IMR-90 (cell line): Measurements from ENCODE around the gene REPS2. TPM values are rescaled to one million over a fixed set of nuclear protein-coding genes. Genes with fewer than 3 reads are reported as not detected.

Experiments
- ATAC-seq: fragments of 200-7000 bp; cut with Tn5 transposase; 2 replicates; pipeline ENCODE4 v1.9.1; 2020; ENCODE audit warnings: low read depth, mild to moderate bottlenecking, moderate library complexity
- BruUV-seq: library from RNA; stranded (reverse); fragments of 400-500 nt; replicated peaks from 2 replicates; lab custom pipeline; 2021; lab: Mats Ljungman, UMichigan
- CTCF ChIA-PET: fragments of 300-600 bp; formaldehyde crosslinking; extraction: SDS; loops from one replicate; lab custom pipeline; 2021; ENCODE audit warnings: antibody characterized with exemption; lab: Yijun Ruan, JAX
- POLR2A ChIA-PET: fragments of 300-600 bp; sonication (Branson Sonifier 250); formaldehyde crosslinking; loops from one replicate; lab custom pipeline; 2022; ENCODE audit warnings: antibody characterized with exemption; ENCODE audit not compliant: unreplicated experiment; lab: Charles Lee
- DNase-seq: peaks from one replicate; pipeline ENCODE4 v3.0.0; 2013
- H2AFZ ChIP-seq: replicated peaks from 2 replicates; pipeline ENCODE3; 2013; ENCODE audit warnings: low read length, mild to moderate bottlenecking; ENCODE audit not compliant: poor library complexity
- H2AK5ac ChIP-seq: 2 replicates; pipeline ENCODE4 v1.6.1; 2013; ENCODE audit warnings: low read depth, low read length, inconsistent platforms
- H2AK9ac ChIP-seq: replicated peaks from 2 replicates; pipeline ENCODE3; 2013; ENCODE audit warnings: mild to moderate bottlenecking, low read depth, low read length, moderate library complexity; ENCODE audit not compliant: poor library complexity
- H2BK120ac ChIP-seq: 2 replicates; pipeline ENCODE4 v1.6.1; 2013; ENCODE audit warnings: low read depth, low read length, inconsistent platforms
- H2BK15ac ChIP-seq: 3 replicates; pipeline ENCODE4 v1.6.1; 2013; ENCODE audit warnings: low read depth, low read length, inconsistent platforms
- H2BK20ac ChIP-seq: 2 replicates; pipeline ENCODE4 v1.6.1; 2013; ENCODE audit warnings: low read depth, mild to moderate bottlenecking, inconsistent platforms, low read length, moderate library complexity
- H2BK5ac ChIP-seq: 2 replicates; pipeline ENCODE4 v1.6.1; 2013; ENCODE audit warnings: mild to moderate bottlenecking, low read depth, low read length, inconsistent platforms; ENCODE audit not compliant: poor library complexity, severe bottlenecking
- H3K14ac ChIP-seq: replicated peaks from 2 replicates; pipeline ENCODE4 v1.6.1; 2013; ENCODE audit warnings: low read depth, low read length, inconsistent platforms
- H3K18ac ChIP-seq: 2 replicates; pipeline ENCODE4 v1.6.1; 2013; ENCODE audit warnings: low read depth, low read length, control low read depth
- H3K23ac ChIP-seq: 2 replicates; pipeline ENCODE4 v1.6.1; 2013; ENCODE audit warnings: low read depth, low read length, inconsistent platforms
- H3K27ac ChIP-seq: 2 replicates; pipeline ENCODE4 v1.5.1; 2013; ENCODE audit warnings: mild to moderate bottlenecking, control low read depth, low read length; ENCODE audit not compliant: insufficient read depth
- H3K27me3 ChIP-seq: 2 replicates; pipeline ENCODE4 v1.6.1; 2013; ENCODE audit warnings: low read length; ENCODE audit not compliant: control insufficient read depth, insufficient read depth
- H3K36me3 ChIP-seq: 2 replicates; pipeline ENCODE4 v1.6.1; 2013; ENCODE audit warnings: low read length, mixed read lengths; ENCODE audit not compliant: control insufficient read depth, insufficient read depth
- H3K4ac ChIP-seq: 2 replicates; pipeline ENCODE4 v1.6.1; 2013; ENCODE audit warnings: low read depth, low read length, inconsistent platforms
- H3K4me1 ChIP-seq: 2 replicates; pipeline ENCODE4 v1.6.1; 2013; ENCODE audit warnings: low read length, mixed read lengths; ENCODE audit not compliant: control insufficient read depth, insufficient read depth
- H3K4me2 ChIP-seq: 2 replicates; pipeline ENCODE4 v1.6.1; 2013; ENCODE audit warnings: low read depth, mild to moderate bottlenecking, control low read depth, low read length, moderate library complexity
- H3K4me3 ChIP-seq: 2 replicates; pipeline ENCODE4 v1.5.1; 2013; ENCODE audit warnings: low read depth, mild to moderate bottlenecking, control low read depth, low read length, moderate library complexity; ENCODE audit not compliant: insufficient read depth
- H3K56ac ChIP-seq: 2 replicates; pipeline ENCODE4 v1.6.1; 2013; ENCODE audit warnings: low read length, inconsistent platforms; ENCODE audit not compliant: insufficient read depth; ENCODE audit errors: extremely low read depth
- H3K79me1 ChIP-seq, 2 experiments: 2 replicates each; pipeline ENCODE4 v1.6.1; 2013; ENCODE audit warnings: low read length in 2 of 2, inconsistent platforms in 1 of 2, low read depth in 1 of 2
- H3K9ac ChIP-seq: 2 replicates; pipeline ENCODE4 v1.6.1; 2013; ENCODE audit warnings: low read depth, low read length, control low read depth
- H3K9me1 ChIP-seq: 2 replicates; pipeline ENCODE4 v1.6.1; 2013; ENCODE audit warnings: low read length, inconsistent platforms; ENCODE audit not compliant: insufficient read depth
- H3K9me3 ChIP-seq: 2 replicates; pipeline ENCODE4 v1.6.1; 2013; ENCODE audit warnings: low read length; ENCODE audit not compliant: control insufficient read depth, insufficient read depth
- H4K20me1 ChIP-seq: 2 replicates; pipeline ENCODE4 v1.6.1; 2013; ENCODE audit warnings: low read length, inconsistent platforms; ENCODE audit not compliant: insufficient read depth
- H4K5ac ChIP-seq: 2 replicates; pipeline ENCODE4 v1.6.1; 2013; ENCODE audit warnings: mild to moderate bottlenecking, low read depth, low read length, control low read depth
- H4K8ac ChIP-seq, 2 experiments: 2 replicates each; pipeline ENCODE4 v1.6.1; 2013; ENCODE audit warnings: low read depth in 2 of 2, low read length in 2 of 2, control low read depth in 1 of 2, inconsistent platforms in 1 of 2
- H4K91ac ChIP-seq: 2 replicates; pipeline ENCODE4 v1.6.1; 2013; ENCODE audit warnings: low read depth, low read length, inconsistent platforms; ENCODE audit not compliant: insufficient read depth
- CEBPB ChIP-seq: IDR thresholded peaks from 2 replicates; pipeline ENCODE4 v1.6.1; 2012; ENCODE audit warnings: low read depth, low read length, improper control_type of control experiment
- MAFK ChIP-seq: IDR thresholded peaks from 2 replicates; pipeline ENCODE4 v1.6.1; 2012; ENCODE audit warnings: low read depth, low read length, improper control_type of control experiment
- RAD21 ChIP-seq: IDR thresholded peaks from 2 replicates; pipeline ENCODE4 v1.6.1; 2012; ENCODE audit warnings: low read length, improper control_type of control experiment
- RFX5 ChIP-seq: IDR thresholded peaks from 2 replicates; pipeline ENCODE4 v1.8.0; 2012; ENCODE audit warnings: low read depth, mild to moderate bottlenecking, low read length, moderate library complexity
- dilution Hi-C: fragments of 300-500 bp; cut with HindIII; formaldehyde crosslinking; loops from one replicate; pipeline ENCODE4 v1.14.3; 2018; ENCODE audit warnings: low sequenced_read_pairs; ENCODE audit not compliant: unreplicated experiment
- in situ Hi-C: fragments of 300-500 bp; cut with MboI; formaldehyde crosslinking; loops from 3 replicates; pipeline ENCODE4 v1.14.3; 2019; ENCODE audit warnings: low sequenced_read_pairs, inconsistent platforms, mixed read lengths
- intact Hi-C: fragments of 100-400 bp; cut with micrococcal nuclease; formaldehyde crosslinking; loops from 2 replicates; pipeline ENCODE4 v1.10.0; 2022
- polyA plus RNA-seq, 3 experiments: library from polyadenylated mRNA; depleted of rRNA; stranded (reverse); fragments of >200 nt; gene quantifications; 2 replicates each; pipeline ENCODE4 v1.2.3, GENCODE V29; 2012; ENCODE audit warnings: low replicate concordance in 1 of 3
- total RNA-seq: library from RNA; depleted of rRNA; stranded (reverse); fragments of >200 nt; gene quantifications from 2 replicates; pipeline ENCODE4 v1.2.3, GENCODE V29; 2012
- TF ChIP-seq, protein P1 (sequence below): conservative IDR thresholded peaks from 2 replicates; pipeline ENCODE4 v1.5.1; 2012; ENCODE audit warnings: mild to moderate bottlenecking, low read depth, low read length, improper control_type of control experiment

Gene REPS2
- total and polyA plus RNA-seq, 2 of the 4 experiments (the other 2 are of a cell fraction): 0.02 to 0.18 TPM

DNA sequence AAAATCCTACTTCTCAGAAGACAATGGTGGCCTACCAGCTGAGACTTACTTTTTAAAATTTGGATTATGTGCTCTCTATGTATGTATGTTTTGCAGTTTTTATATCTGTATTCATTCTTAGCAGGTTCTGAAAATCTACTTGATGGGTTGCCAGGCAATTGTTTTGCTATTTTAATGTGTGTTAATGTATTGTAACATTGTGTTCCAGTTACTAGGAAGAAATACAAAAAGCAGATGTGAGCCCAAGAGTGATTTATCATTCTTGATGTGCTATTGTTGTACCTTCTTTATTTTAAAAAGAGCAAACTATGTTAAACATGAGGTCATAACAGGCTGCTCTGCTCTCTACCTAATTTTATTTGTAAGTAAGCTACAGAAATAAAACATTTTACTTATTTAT lies 81.9 kb downstream of the REPS2 start:
- H4K8ac ChIP-seq: no peak overlapping the region
- ChIA-PET POLR2A (no interaction called here), CTCF (interaction anchor here (1.0 kb wide), 1 partner anchor 18 kb away, joined by 4 read pairs; no protein-coding TSS in a partner anchor)
- no peak overlapping the region for H2AK5ac ChIP-seq
- no peak overlapping the region for H2AFZ ChIP-seq
- no peaks in the 10 kb centered on the region for H3K4me1 ChIP-seq
- H2BK5ac ChIP-seq: no peak overlapping the region
- no peak overlapping the region for H2BK15ac ChIP-seq
- H2AK9ac ChIP-seq: no peak overlapping the region
- H3K9me3 ChIP-seq: no peaks in the 10 kb centered on the region
- H2BK20ac ChIP-seq: no peak overlapping the region
- ATAC-seq (no peak), DNase-seq (no peak)
- no peak overlapping the region for H3K27ac ChIP-seq
- H4K91ac ChIP-seq: no peak overlapping the region
- H4K5ac ChIP-seq: no peak overlapping the region
- H3K36me3 ChIP-seq: no peaks in the 10 kb centered on the region
- H3K4me2 ChIP-seq: no peak overlapping the region
- no peaks in the 10 kb centered on the region for H4K20me1 ChIP-seq
- no peak overlapping the region for H3K18ac ChIP-seq
- H3K4ac ChIP-seq: no peak overlapping the region
- H3K9me1 ChIP-seq: no peaks in the 10 kb centered on the region
- H3K56ac ChIP-seq: no peak overlapping the region
- no peak overlapping the region for H3K14ac ChIP-seq
- in situ Hi-C loops (no loop called here), intact Hi-C loops (no loop called here), dilution Hi-C loops (no loop called here)
- no peak overlapping the region for H3K9ac ChIP-seq
- H2BK120ac ChIP-seq: no peak overlapping the region
- no TSS peak for BruUV-seq
- H3K23ac ChIP-seq: no peak overlapping the region
- H3K79me1 ChIP-seq: no peaks in the 10 kb centered on the region
- TF ChIP-seq RAD21: no peak
- no peak for TF ChIP-seq CEBPB
- TF ChIP-seq MAFK: no peak
- TF ChIP-seq RFX5: no peak
- TF ChIP-seq, protein P1, sequence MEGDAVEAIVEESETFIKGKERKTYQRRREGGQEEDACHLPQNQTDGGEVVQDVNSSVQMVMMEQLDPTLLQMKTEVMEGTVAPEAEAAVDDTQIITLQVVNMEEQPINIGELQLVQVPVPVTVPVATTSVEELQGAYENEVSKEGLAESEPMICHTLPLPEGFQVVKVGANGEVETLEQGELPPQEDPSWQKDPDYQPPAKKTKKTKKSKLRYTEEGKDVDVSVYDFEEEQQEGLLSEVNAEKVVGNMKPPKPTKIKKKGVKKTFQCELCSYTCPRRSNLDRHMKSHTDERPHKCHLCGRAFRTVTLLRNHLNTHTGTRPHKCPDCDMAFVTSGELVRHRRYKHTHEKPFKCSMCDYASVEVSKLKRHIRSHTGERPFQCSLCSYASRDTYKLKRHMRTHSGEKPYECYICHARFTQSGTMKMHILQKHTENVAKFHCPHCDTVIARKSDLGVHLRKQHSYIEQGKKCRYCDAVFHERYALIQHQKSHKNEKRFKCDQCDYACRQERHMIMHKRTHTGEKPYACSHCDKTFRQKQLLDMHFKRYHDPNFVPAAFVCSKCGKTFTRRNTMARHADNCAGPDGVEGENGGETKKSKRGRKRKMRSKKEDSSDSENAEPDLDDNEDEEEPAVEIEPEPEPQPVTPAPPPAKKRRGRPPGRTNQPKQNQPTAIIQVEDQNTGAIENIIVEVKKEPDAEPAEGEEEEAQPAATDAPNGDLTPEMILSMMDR: no peak
- H3K27me3 ChIP-seq: peaks cover 26% of the 10 kb centered on the region
- no peak overlapping the region for H3K4me3 ChIP-seq
